Dermis microvascular lymphatic vessel endothelial cell (primary cell): Measurements from ENCODE around the gene CNPY4. TPM values are rescaled to one million over a fixed set of nuclear protein-coding genes. Genes with fewer than 3 reads are reported as not detected.

Experiments used
- DNase-seq, 2 donors: peaks; one replicate each; pipeline versions ENCODE4 v3.0.0 to v3.0.0-alpha.2; 2010; ENCODE audit warnings: low read depth in 2 of 2
- total RNA-seq: library from RNA; depleted of rRNA; stranded (reverse); fragments of >200 nt; gene quantifications from 2 replicates; pipeline ENCODE4 v1.2.1, GENCODE V29; 2014

The CNPY4 gene
- 24.4 and 26.2 TPM in 2 replicates for total RNA-seq

- DNase-seq: peak; percentile 90 to 96
Observed at GRCh38 chr7:100119072-100119969, at the start of gene CNPY4, which contains the start of gene TAF6. Gene CNPY4, plus strand, starts transcription at chr7:100119634. Its CDS starts 111 bp downstream, at chr7:100119745. Gene TAF6, minus strand, starts transcription at chr7:100119358. Its CDS starts 5,149 bp downstream, at chr7:100114209.

GRCh38 chr7:100069991-100070390 lies 49.4 kb upstream of the CNPY4 start:
- no peak for DNase-seq

- DNase-seq: no peak
Observed at GRCh38 chr7:100071018-100071723, 48.3 kb upstream of the CNPY4 start.

- no peak for DNase-seq
Observed at GRCh38 chr7:100072462-100072861, 47.0 kb upstream of the CNPY4 start.

GRCh38 chr7:100074841-100075240 lies 44.6 kb upstream of the CNPY4 start:
- DNase-seq: no peak

GRCh38 chr7:100075418-100075817 lies 44.0 kb upstream of the CNPY4 start:
- no peak for DNase-seq

- DNase-seq: no peak
Observed at GRCh38 chr7:100077205-100077604, 42.2 kb upstream of the CNPY4 start.

GRCh38 chr7:100079024-100079560 lies 40.3 kb upstream of the CNPY4 start:
- no peak for DNase-seq

GRCh38 chr7:100080907-100081534 lies 38.4 kb upstream of the CNPY4 start:
- DNase-seq: peak in 1 of 2 donors; percentile 34

GRCh38 chr7:100081535-100082102 lies 37.8 kb upstream of the CNPY4 start, which contains the start of gene ZNF3:
Gene ZNF3, minus strand, starts transcription at chr7:100081723. Its CDS starts 4,366 bp downstream, at chr7:100077357.
- DNase-seq: peak; percentile 97 to 99

- no peak for DNase-seq
Observed at GRCh38 chr7:100082978-100083377, 36.5 kb upstream of the CNPY4 start.

- DNase-seq: no peak
Observed at GRCh38 chr7:100085515-100085914, 33.9 kb upstream of the CNPY4 start.

- peak; percentile 94 to 98 for DNase-seq
Observed at GRCh38 chr7:100087055-100087750, 32.2 kb upstream of the CNPY4 start.

- no peak for DNase-seq
Observed at GRCh38 chr7:100088095-100088620, 31.3 kb upstream of the CNPY4 start.

- DNase-seq: peak in 1 of 2 donors; percentile 66
Observed at GRCh38 chr7:100088621-100089457, 30.6 kb upstream of the CNPY4 start, which contains the start of gene COPS6. Gene COPS6, plus strand, starts transcription at chr7:100088969. Its CDS starts 22 bp downstream, at chr7:100088991.

GRCh38 chr7:100089458-100090196 lies 29.8 kb upstream of the CNPY4 start:
- no peak for DNase-seq

GRCh38 chr7:100090527-100091410 lies 28.7 kb upstream of the CNPY4 start:
- no peak for DNase-seq
